Epithelial cell of esophagus (primary cell): ENCODE results near the gene CENPL.
"Not testable (repeated sequence)": the region's sequence is repeated elsewhere in the genome, so short reads cannot be mapped to it uniquely, and the experiment has no call there.

Experiments
- DNase-seq: peaks from one replicate; pipeline ENCODE4 v3.0.0; 2010; ENCODE audit warnings: low read depth
- H3K4me3 ChIP-seq: 2 replicates; pipeline ENCODE4 v1.5.1; 2011; ENCODE audit warnings: mild to moderate bottlenecking, low read length, control low read depth
- TF ChIP-seq, protein P1 (sequence below): IDR thresholded peaks from 2 replicates; pipeline ENCODE4 v1.5.1; 2011; ENCODE audit warnings: low read depth, mild to moderate bottlenecking, low read length, control low read depth, inconsistent platforms; ENCODE audit not compliant: insufficient read depth; ENCODE audit errors: missing control alignments

Gene CENPL

DNA sequence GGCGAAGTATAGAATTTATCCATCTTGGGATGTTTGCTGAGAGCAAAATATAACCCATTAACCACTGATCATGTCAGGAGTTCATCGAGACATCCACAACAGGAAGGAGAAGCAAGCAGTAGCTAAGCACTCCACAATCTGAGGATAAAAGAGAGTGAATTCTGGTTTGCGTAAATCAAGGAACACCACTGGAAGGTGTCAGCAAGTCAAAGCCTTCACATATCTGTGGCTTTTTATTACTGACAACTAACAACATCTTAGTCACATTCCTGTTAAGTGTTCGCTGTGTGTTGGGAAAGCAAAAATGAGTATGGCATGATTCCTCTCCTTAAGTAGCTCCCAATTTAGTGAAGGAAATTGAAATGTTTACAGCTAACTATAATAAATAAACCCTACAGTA lies 44.7 kb downstream of the CENPL start:
- no peak for DNase-seq
- TF ChIP-seq, protein P1, sequence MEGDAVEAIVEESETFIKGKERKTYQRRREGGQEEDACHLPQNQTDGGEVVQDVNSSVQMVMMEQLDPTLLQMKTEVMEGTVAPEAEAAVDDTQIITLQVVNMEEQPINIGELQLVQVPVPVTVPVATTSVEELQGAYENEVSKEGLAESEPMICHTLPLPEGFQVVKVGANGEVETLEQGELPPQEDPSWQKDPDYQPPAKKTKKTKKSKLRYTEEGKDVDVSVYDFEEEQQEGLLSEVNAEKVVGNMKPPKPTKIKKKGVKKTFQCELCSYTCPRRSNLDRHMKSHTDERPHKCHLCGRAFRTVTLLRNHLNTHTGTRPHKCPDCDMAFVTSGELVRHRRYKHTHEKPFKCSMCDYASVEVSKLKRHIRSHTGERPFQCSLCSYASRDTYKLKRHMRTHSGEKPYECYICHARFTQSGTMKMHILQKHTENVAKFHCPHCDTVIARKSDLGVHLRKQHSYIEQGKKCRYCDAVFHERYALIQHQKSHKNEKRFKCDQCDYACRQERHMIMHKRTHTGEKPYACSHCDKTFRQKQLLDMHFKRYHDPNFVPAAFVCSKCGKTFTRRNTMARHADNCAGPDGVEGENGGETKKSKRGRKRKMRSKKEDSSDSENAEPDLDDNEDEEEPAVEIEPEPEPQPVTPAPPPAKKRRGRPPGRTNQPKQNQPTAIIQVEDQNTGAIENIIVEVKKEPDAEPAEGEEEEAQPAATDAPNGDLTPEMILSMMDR, result no peak
- no peak overlapping the region for H3K4me3 ChIP-seq

DNA sequence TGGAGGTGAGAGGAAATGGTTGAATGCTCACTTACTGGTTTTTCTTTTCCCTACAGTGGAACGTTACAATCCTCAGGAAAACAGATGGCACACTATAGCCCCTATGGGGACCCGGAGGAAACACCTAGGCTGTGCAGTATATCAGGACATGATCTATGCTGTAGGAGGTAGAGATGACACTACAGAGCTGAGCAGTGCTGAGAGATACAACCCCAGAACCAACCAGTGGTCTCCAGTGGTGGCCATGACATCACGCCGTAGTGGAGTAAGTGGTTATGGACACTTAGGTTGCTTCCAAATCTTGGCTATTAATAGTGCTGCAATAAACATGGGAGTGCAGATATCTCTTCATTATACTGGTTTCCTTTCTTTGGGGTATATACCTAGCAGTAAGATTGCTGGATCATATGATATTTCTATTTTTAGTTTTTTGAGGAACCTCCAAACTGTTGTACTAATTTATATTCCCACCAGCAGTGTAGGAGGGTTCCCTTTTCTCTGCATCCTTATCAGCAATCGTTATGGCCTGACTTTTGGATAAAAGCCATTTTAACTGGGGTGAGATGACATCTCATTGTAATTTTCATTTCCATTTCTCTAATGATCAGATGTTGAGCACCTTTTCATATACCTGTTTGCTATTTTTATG lies 49.0 kb downstream of the CENPL start:
- H3K4me3 ChIP-seq, result no peak overlapping the region
- TF ChIP-seq, protein P1, result no peak
- DNase-seq, result no peak

DNA sequence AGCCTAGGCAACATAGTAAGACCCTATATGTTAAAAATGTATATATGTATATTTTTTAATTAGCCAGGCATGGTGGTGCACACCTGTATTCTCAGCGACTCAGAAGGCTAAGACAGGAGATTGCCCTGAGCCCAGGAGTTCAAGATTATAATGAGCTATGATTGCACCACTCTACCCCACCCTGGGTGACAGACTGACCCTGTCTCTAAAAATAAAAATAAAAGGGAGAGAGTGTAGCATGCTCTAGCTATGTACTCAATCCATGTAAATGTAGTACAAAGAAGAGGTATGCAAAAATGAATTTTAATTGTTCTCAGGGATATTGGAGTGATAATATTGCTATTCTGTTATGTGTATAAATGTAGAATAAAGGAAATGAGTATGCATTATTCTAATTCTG lies 53.1 kb downstream of the CENPL start:
- TF ChIP-seq, protein P1, result no peak
- H3K4me3 ChIP-seq, result no peak overlapping the region
- DNase-seq, result no peak

DNA sequence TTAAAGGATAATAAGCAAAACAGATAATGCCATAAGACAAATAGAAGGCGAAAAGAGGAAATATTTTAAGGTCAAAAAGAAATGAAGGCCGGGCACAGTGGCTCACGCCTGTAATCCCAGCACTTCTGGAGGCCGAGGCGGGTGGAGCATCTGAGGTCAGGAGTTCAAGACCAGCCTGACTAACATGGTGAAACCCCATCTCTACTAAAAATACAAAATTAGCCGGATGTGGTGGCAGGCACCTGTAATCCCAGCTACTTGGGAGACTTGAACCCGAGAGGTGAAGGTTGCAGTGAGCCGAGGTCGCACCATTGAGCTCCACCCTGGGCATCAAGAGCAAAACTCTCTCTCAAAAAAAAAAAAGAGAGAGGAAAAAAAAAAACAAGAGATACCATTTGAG lies 54.4 kb downstream of the CENPL start:
- not testable (repeated sequence) for H3K4me3 ChIP-seq, DNase-seq

DNA sequence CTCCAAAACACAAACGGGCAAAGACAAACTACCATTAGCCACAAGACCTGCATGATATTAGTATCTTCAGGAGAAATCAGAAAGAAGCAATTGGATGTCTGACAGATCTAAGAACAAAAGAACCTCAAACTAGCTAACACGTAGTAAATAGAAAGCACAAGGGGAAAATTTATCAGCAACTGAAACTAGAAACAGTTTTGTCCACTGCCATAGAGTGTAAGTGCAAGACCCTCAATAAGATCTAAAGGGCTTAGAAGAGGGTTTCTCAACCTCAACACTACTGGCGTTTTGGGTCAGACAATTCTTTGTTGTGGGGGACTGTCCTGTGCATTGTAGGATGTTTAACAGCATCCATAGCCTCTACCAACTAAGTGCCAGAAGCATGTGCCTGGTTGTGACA lies 55.9 kb downstream of the CENPL start:
- TF ChIP-seq, protein P1, result no peak
- no peak for DNase-seq
- H3K4me3 ChIP-seq, result no peak overlapping the region

DNA sequence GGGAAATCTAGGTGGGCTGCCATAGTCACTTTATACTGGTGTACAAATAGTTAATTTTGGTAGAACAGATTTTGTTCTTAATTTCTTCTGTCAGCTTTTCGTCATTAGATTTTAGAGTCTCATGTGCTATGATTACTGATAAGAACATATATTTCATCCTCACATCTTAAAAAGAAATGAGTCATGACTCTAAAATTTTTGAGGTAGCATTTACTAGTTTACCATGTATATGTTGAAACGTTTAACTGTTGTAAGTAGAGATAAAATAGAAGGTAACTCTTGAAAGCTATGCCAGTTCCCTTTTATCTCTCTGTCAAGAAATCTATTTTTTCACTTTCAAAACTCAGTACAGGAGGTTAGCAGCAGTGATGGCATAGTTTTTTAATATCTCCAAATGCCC lies 56.5 kb downstream of the CENPL start:
- DNase-seq, result no peak
- no peak overlapping the region for H3K4me3 ChIP-seq
- TF ChIP-seq, protein P1, result no peak

DNA sequence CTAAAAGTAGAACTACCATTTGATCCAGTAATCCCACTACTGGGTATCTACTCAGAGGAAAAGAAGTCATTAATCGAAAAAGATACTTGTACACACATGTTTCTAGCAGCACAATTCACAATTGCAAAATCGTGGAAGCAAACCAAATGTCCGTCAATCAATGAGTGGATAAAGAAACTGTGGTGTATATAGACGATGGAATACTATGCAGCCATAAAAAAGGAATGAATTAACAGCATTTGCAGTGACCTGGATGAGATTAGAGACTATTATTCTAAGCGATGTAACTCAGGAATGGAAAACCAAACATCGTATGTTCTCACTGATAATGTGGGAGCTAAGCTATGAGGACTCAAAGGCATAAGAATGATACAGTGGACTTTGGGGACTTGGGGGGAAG lies 60.4 kb downstream of the CENPL start:
- DNase-seq, H3K4me3 ChIP-seq: not testable (repeated sequence)

DNA sequence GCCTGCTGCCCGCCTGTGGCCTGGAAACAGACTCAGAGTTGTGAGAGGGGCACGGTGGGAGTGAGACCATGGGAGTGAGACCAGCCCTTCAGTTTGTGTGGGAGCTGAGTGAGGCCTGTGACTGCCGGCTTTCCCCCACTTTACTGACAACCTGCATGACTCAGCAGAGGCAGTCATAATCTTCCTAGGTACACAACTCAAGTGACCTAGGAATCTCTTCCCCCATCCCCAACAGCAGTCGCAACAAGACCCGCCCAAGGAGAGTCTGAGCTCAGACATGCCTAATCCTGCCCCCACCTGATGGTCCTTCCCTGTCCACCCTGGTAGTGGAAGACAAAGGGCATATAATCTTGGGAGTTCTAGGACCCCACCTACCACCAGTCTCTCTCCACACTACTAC lies 65.7 kb downstream of the CENPL start:
- no peak overlapping the region for H3K4me3 ChIP-seq
- DNase-seq, result peak; percentile 82
- TF ChIP-seq, protein P1, result no peak
